ENCODE results near the gene SLC2A2.
"Not testable (repeated sequence)": the region's sequence is repeated elsewhere in the genome, so short reads cannot be mapped to it uniquely, and the experiment has no call there.

The SLC2A2 gene

GRCh38 chr3:170977949-170978745, 48.4 kb downstream of the SLC2A2 start:
- Histone ChIP-seq H3K9me3 (no peaks in the 10 kb centered on the region), H3K4me3 (ENCODE audit: low read depth, low read length) (peak overlapping the region; percentile 33), H3K27me3 (no peaks in the 10 kb centered on the region), H3K36me3 (no peaks in the 10 kb centered on the region), H3K4me1 (peaks cover 8% of the 10 kb centered on the region)
- DNase-seq: peak; percentile 67
- TF ChIP-seq CTCF (IDR thresholded peaks at IDR 0.05; ENCODE audit: low read depth, low read length): no peak

GRCh38 chr3:170976190-170976519, 50.4 kb downstream of the SLC2A2 start:
- peaks cover 8% of the 10 kb centered on the region for H3K4me1 ChIP-seq
- DNase-seq: no peak
- H3K27me3 ChIP-seq: no peaks in the 10 kb centered on the region
- TF ChIP-seq CTCF (IDR thresholded peaks at IDR 0.05; ENCODE audit: low read depth, low read length): no peak
- H3K9me3 ChIP-seq: no peaks in the 10 kb centered on the region
- H3K4me3 ChIP-seq (ENCODE audit: low read depth, low read length): no peak overlapping the region
- H3K36me3 ChIP-seq: no peaks in the 10 kb centered on the region

- Histone ChIP-seq H3K4me1 (peaks cover 8% of the 10 kb centered on the region), H3K27me3 (no peaks in the 10 kb centered on the region), H3K9me3 (no peaks in the 10 kb centered on the region), H3K4me3 (ENCODE audit: low read depth, low read length) (no peak overlapping the region), H3K36me3 (no peaks in the 10 kb centered on the region)
- TF ChIP-seq CTCF (IDR thresholded peaks at IDR 0.05; ENCODE audit: low read depth, low read length): no peak
- no peak for DNase-seq
These were observed 51.0 kb downstream of the SLC2A2 start for GRCh38 chr3:170975283-170976189.

GRCh38 chr3:170974872-170975271, 51.6 kb downstream of the SLC2A2 start:
- DNase-seq: no peak
- H3K9me3 ChIP-seq: no peaks in the 10 kb centered on the region
- H3K4me3 ChIP-seq (ENCODE audit: low read depth, low read length): no peak overlapping the region
- H3K36me3 ChIP-seq: no peaks in the 10 kb centered on the region
- TF ChIP-seq CTCF (IDR thresholded peaks at IDR 0.05; ENCODE audit: low read depth, low read length): no peak
- no peaks in the 10 kb centered on the region for H3K27me3 ChIP-seq
- H3K4me1 ChIP-seq: peaks cover 8% of the 10 kb centered on the region

- not testable (repeated sequence) for H3K9me3 ChIP-seq; DNase-seq; H3K27me3 ChIP-seq; H3K4me3 ChIP-seq (ENCODE audit: low read depth, low read length); H3K36me3 ChIP-seq; H3K4me1 ChIP-seq
These were observed 53.6 kb downstream of the SLC2A2 start for GRCh38 chr3:170972917-170973316.

- Histone ChIP-seq H3K27me3 (no peaks in the 10 kb centered on the region), H3K4me3 (ENCODE audit: low read depth, low read length) (no peak overlapping the region), H3K4me1 (no peaks in the 10 kb centered on the region), H3K36me3 (no peaks in the 10 kb centered on the region), H3K9me3 (no peaks in the 10 kb centered on the region; the same call in 1 of the 2 replicates)
- TF ChIP-seq CTCF (IDR thresholded peaks at IDR 0.05; ENCODE audit: low read depth, low read length): no peak
- DNase-seq: no peak
These were observed 59.4 kb downstream of the SLC2A2 start for GRCh38 chr3:170967126-170967525.
